Measurements from ENCODE around the gene TARS3. TPM values are rescaled to one million over a fixed set of nuclear protein-coding genes. Genes with fewer than 3 reads are reported as not detected.

Gene TARS3
- total RNA-seq, 1 experiment from 2014 or later, result 9.5 TPM

DNA sequence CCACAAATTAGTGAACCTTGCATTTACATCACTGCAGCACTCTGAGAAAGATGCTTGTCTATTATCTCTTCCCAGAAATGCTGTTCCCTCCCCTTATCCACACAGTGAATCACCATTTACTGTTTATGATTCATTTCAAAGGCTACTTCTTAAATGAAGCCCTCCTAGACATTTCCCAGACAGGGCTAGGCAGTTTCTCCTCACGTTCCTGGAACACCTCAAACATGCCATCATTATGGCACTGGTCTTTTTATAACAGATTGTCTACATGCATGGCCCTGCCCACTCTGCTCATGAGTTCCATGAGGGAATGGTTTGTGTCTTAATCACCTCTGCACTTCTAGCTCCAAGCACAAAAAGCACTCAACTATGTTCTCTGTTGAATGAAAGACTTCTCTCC, 39.9 kb downstream of the TARS3 start (continued):
- TF ChIP-seq TP53 (CRISPR knock-in tag; IDR thresholded peaks at IDR 0.05) (no peak), ETV6 (CRISPR knock-in tag; IDR thresholded peaks at IDR 0.05) (no peak), SMAD3 (CRISPR knock-in tag; IDR thresholded peaks at IDR 0.05; ENCODE audit: borderline replicate concordance) (no peak), PREB (CRISPR knock-in tag; IDR thresholded peaks at IDR 0.05; ENCODE audit: borderline replicate concordance) (no peak), E2F1 (CRISPR knock-in tag; IDR thresholded peaks at IDR 0.05) (no peak)
- TF ChIP-seq, protein P1, sequence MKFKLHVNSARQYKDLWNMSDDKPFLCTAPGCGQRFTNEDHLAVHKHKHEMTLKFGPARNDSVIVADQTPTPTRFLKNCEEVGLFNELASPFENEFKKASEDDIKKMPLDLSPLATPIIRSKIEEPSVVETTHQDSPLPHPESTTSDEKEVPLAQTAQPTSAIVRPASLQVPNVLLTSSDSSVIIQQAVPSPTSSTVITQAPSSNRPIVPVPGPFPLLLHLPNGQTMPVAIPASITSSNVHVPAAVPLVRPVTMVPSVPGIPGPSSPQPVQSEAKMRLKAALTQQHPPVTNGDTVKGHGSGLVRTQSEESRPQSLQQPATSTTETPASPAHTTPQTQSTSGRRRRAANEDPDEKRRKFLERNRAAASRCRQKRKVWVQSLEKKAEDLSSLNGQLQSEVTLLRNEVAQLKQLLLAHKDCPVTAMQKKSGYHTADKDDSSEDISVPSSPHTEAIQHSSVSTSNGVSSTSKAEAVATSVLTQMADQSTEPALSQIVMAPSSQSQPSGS (CRISPR knock-in tag; IDR thresholded peaks at IDR 0.05; ENCODE audit: borderline replicate concordance, low read depth), result no peak

GRCh38 chr15:101679806-101680205, 44.5 kb downstream of the TARS3 start:
- H3K27ac Mint-ChIP-seq, result no peak overlapping the region
- H3K36me3 Mint-ChIP-seq, result no peaks in the 10 kb centered on the region; the same call in 1 of the 2 replicates
- H3K4me3 Mint-ChIP-seq, result no peak overlapping the region
- ATAC-seq (no peak), DNase-seq (ENCODE audit: low spot score) (no peak)
- H3K9me3 Mint-ChIP-seq, result no peaks in the 10 kb centered on the region
- peaks cover 6% of the 10 kb centered on the region for H3K4me1 Mint-ChIP-seq
- TF ChIP-seq ATF1 (CRISPR knock-in tag; IDR thresholded peaks at IDR 0.05), result no peak
- TF ChIP-seq ZNF423 (CRISPR knock-in tag; IDR thresholded peaks at IDR 0.05), result no peak
- no peak for TF ChIP-seq STAT6 (CRISPR knock-in tag; conservative IDR thresholded peaks at IDR 0.05; ENCODE audit: low read depth)
- TF ChIP-seq, protein P2, sequence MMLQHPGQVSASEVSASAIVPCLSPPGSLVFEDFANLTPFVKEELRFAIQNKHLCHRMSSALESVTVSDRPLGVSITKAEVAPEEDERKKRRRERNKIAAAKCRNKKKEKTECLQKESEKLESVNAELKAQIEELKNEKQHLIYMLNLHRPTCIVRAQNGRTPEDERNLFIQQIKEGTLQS (CRISPR knock-in tag; conservative IDR thresholded peaks at IDR 0.05), result no peak
- no peak for TF ChIP-seq USF2 (CRISPR knock-in tag; IDR thresholded peaks at IDR 0.05)
- no peak for TF ChIP-seq ETV6 (CRISPR knock-in tag; IDR thresholded peaks at IDR 0.05)
- no peak for TF ChIP-seq ZNF121 (CRISPR knock-in tag; IDR thresholded peaks at IDR 0.05)
- no peak for TF ChIP-seq RELA (CRISPR knock-in tag; IDR thresholded peaks at IDR 0.05; ENCODE audit: borderline replicate concordance)
- no peak for TF ChIP-seq NR3C1 (CRISPR knock-in tag; conservative IDR thresholded peaks at IDR 0.05; ENCODE audit: low read depth)
- no peak for TF ChIP-seq JAZF1 (CRISPR knock-in tag; IDR thresholded peaks at IDR 0.05)
- no peak for TF ChIP-seq GABPB1 (CRISPR knock-in tag; IDR thresholded peaks at IDR 0.05)
- no peak for TF ChIP-seq SMAD4 (CRISPR knock-in tag; IDR thresholded peaks at IDR 0.05)
- no peak for TF ChIP-seq ZNF416 (CRISPR knock-in tag; IDR thresholded peaks at IDR 0.05)
- TF ChIP-seq FOXJ3 (CRISPR knock-in tag; IDR thresholded peaks at IDR 0.05; ENCODE audit: borderline replicate concordance), result no peak
- TF ChIP-seq ZNF671 (CRISPR knock-in tag; IDR thresholded peaks at IDR 0.05), result no peak
- TF ChIP-seq RORB (CRISPR knock-in tag; IDR thresholded peaks at IDR 0.05), result no peak
- TF ChIP-seq PRRX2 (CRISPR knock-in tag; IDR thresholded peaks at IDR 0.05), result no peak
- no peak for TF ChIP-seq CBFB (CRISPR knock-in tag; IDR thresholded peaks at IDR 0.05; ENCODE audit: low read depth)
- TF ChIP-seq TCF7 (CRISPR knock-in tag; IDR thresholded peaks at IDR 0.05; ENCODE audit: low read depth), result no peak
- TF ChIP-seq HMGA2 (CRISPR knock-in tag; IDR thresholded peaks at IDR 0.05), result no peak
- no peaks in the 10 kb centered on the region for H3K27me3 Mint-ChIP-seq (ENCODE audit: low read depth)
- CTCF ChIA-PET, result interaction anchor here (1.3 kb wide), 1 partner anchor 39 kb away, joined by 3 read pairs; no protein-coding TSS in a partner anchor
- POLR2A ChIA-PET, result no interaction called here
